Fibroblast of pulmonary artery (primary cell): ENCODE results near the gene PSG2.
"Not testable (repeated sequence)": the region's sequence is repeated elsewhere in the genome, so short reads cannot be mapped to it uniquely, and the experiment has no call there.

Experiments
- DNase-seq: peaks from one replicate; pipeline ENCODE4 v3.0.0-alpha.2; 2010; ENCODE audit warnings: low read depth
- H3K4me3 ChIP-seq: replicated peaks from 2 replicates; pipeline ENCODE4 v1.5.1; 2011; ENCODE audit warnings: low read depth, mild to moderate bottlenecking, control low read depth, low read length, moderate library complexity
- CTCF ChIP-seq: IDR thresholded peaks from 2 replicates; pipeline ENCODE4 v1.5.1; 2011; ENCODE audit warnings: mild to moderate bottlenecking, control low read depth, low read length, inconsistent platforms; ENCODE audit errors: missing control alignments

Gene PSG2

GRCh38 chr19:43027985-43028384, 54.5 kb downstream of the PSG2 start:
- peak; percentile 29 for TF ChIP-seq CTCF

DNA sequence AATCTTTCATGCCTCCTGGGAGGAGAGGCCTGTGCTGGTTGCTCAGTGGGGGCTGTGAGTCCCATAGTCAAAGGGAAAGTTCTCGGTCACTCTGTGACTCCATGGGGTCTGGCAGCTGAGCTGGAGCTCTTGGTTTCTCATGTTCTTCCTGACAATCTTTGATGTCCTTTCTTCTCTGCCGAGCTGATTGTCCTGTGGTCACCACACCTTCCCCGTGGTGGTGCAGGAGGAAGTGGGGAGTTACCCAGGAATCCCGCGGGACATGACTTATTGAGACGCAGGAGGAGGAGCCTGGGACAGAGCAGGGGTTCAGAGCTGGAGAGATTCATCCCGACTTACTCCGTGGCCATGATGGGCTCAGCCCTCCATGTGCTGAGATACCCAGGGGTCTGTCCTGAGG, 55.4 kb downstream of the PSG2 start:
- not testable (repeated sequence) for DNase-seq, H3K4me3 ChIP-seq

More at GRCh38 chr19:43027985-43028384, 54.5 kb downstream of the PSG2 start:
- not testable (repeated sequence) for H3K4me3 ChIP-seq
- peak; percentile 0 for DNase-seq

DNA sequence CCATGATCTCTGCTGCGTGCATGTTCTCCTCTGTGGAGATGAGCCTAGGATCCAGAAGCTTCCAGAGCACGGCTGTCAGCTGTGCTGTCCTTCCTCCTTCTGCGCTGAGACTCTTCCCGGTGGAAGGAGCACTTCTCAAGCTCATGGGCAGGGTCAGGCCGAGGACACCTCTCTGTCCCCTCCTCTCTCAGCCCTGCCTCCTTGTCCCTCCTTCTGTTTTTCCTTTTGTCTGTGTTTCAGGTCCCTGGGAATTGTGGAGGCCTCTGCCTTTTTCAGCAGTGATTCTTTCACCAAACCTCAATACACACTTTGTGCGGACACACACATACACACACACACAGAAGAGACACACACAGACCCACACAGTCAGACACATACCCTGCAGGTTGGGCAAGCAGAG, 56.1 kb downstream of the PSG2 start, which contains the start of gene PSG11:
PSG11 (minus strand) TSS at position 101 of the 400 bp plus-strand sequence; CDS start at position 4, 97 bp downstream.
- not testable (repeated sequence) for H3K4me3 ChIP-seq, DNase-seq

GRCh38 chr19:43022098-43022497, 60.4 kb downstream of the PSG2 start:
- peak; percentile 53 for DNase-seq
- not testable (repeated sequence) for H3K4me3 ChIP-seq

- H3K4me3 ChIP-seq = not testable (repeated sequence)
- DNase-seq = peak; percentile 46
These were observed 60.9 kb downstream of the PSG2 start for GRCh38 chr19:43021629-43022028.

- peak; percentile 2 for DNase-seq
- peak; percentile 5 for TF ChIP-seq CTCF
- not testable (repeated sequence) for H3K4me3 ChIP-seq
These were observed 62.9 kb downstream of the PSG2 start for GRCh38 chr19:43019588-43019987.
